NCI-H1092 treated with DMSO at 0.1 percent for 48 hours (cell line): Measurements from ENCODE around the gene GALNT14.
"Not testable (repeated sequence)": the region's sequence is repeated elsewhere in the genome, so short reads cannot be mapped to it uniquely, and the experiment has no call there.

Source experiments
- DNase-seq: peaks from one replicate; lab custom pipeline; 2025; lab: John Stamatoyannopoulos, UW

Gene GALNT14

DNA sequence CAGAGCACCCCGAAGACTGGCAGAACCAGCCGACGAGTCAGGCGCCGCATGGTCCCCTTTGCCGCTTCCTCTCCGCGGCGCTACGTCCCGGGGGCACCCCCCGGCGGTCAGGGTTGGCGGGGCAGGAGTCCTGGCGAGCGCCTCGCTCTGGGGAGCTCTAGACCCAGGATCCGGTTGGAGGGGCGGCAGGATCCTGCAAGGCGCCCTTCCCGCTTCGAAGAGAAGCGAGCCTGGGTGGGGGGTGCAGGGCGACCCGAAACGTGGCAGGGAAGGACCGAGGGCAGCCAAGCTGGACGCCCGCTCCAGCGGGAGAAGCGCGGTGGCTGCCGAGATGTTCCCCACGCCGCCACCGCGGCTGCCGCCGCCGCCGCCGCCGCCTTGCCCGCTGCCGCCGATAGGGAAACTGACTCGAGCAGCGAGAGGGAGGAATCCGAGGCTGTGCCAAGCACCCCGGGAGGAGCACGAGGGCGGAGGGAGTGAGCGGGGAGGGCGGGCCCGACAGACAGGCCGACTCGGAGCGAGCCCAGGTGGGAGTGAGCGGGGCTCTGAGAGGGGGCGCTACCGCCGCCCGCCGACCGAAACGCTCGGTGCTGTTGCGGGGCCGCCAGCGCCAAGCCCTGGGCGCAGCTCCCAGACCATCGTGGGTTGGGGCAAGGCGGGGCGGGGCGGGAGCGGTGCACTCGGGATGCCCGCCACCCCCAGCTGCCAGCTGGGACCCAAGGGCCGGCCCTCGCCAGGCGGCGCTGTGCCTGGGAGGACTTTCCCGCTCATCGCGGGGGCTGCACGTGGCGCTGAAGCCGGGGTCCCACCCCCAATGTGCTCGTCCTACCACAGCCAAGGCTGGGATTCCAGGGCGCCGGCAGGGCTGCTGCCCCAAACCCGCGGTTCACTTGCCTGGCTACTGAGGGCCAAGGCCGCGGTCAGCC is at the start of gene GALNT14:
TSS of gene GALNT14 (minus strand) at position 404 of the 926 bp plus-strand sequence. CDS start at position 50, 354 bp downstream.
- peak; percentile 52 for DNase-seq

DNA sequence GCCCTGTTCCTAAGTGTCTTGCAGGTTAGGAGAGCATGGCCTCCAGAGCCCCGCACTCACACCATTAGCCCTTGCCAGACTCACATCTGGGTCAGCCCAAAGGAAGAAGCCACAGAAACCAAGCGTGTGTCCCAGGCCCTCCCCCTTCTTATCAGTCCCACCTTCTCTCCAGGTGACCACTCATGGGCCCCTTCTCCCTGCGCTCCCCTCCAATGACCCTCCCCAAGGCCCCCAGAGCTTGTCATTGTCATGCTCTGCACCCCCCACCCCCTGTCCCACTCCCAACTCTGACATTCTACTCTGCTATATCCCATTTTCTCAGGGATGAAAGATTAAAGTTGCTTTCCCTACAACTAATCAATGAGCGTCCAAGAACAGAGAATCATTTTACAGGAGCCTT is 48.9 kb upstream of the GALNT14 start:
- no peak for DNase-seq

DNA sequence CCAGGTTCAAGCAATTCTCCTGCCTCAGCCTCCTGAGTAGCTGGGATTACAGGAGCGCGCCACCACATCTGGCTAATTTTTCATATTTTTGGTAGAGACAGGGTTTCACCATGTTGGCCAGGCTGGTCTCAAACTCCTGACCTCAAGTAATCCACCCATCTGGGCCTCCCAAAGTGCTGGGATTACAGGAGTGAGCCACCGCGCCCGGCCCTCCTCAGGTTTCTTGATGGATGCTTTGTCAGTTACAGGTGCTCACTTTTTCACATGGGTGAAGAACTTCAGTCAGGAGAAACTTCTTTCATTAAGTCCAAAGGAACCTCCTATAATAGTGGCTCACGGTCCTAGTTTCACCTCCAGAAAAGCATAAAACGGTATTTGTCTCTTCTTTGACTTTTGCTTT is 45.7 kb upstream of the GALNT14 start:
- DNase-seq = not testable (repeated sequence)

GRCh38 chr2:31176742-31177141 is 38.5 kb upstream of the GALNT14 start:
- no peak for DNase-seq

DNA sequence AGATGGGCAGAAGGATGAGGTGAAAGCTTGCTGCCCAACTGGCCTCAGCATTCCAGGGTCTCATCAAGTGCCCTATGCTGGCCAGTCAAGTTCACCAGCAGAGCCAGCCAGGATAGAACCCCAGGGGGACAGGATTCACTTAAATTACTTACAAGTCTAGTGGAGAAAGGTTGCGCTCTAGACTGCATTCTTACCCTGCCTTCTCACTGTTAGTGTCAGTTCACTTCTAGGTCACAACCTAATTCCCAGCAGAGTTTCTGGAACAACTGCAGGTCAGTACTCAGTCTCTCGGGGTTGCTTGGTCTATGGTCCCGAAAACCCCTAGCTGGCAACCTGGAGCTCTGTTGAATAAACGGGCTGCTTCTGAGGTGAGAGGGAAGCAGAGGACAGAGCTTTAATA is 32.9 kb upstream of the GALNT14 start:
- no peak for DNase-seq

GRCh38 chr2:31170071-31170698 is 31.9 kb upstream of the GALNT14 start:
- DNase-seq = peak; percentile 44

DNA sequence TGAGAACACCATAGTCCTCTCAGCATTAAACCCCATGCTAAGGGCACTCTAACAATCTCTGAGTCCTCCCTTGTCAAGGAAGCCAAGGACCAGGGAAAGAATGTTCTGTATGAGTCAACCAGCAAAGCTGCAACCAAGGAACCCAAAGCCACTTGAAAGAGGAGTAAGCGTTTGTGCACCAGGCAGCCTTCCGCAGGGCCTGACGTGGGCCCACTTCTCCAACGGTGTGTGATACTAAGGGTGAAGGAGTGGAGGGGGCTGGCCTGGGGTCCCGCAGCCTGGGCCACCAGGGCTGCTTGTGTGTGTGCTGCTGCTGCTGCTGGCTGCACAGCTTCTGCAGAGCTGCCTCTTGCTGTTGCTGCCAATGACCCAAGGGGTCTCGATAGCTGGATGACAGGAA is 30.1 kb upstream of the GALNT14 start:
- DNase-seq = no peak

DNA sequence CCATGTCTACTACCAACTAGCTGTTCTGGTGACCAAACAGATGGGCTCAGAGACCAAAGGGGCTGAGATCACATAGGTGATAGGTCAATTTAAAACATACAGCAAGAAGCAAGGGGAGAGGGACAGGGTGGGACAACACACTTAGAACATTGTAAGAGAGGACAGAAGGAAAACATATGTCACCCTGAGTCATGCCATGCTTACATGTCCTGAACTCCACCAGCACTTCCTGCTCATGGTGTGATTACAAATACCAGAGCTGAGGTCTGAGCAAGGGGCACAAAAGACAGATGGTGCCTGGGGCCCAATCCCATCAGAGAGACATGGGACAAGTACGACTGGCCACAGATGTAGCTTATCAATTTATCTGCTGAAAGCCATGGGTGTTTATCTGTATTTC is 28.7 kb upstream of the GALNT14 start:
- no peak for DNase-seq

DNA sequence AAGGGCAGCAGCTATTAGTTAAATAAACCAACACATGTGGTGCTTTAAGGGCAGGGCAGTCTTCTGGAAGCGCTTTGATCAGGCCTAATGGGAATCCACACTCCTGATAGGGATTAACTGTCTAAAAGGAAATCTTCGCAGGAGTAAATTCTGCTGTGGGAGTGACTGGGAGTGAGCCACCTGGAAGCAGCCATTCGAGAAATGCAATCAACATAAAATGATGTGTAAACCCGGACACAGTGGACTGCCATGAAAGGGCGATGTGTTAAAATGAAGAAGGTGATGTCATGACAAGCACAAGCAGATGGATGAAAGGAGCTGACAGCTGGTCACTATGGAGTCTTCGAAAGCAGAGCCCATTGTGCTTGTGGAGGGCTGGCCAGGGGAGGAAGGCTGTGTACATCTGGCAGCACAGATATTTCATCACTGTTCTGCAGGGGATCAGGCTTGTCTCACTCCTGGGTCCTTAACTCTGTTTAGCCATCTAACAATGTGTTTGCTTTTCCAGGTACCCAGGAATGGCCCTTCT is 24.8 kb upstream of the GALNT14 start:
- DNase-seq = no peak

GRCh38 chr2:31161637-31162036 is 23.4 kb upstream of the GALNT14 start:
- DNase-seq = no peak

- DNase-seq = no peak
Measured at GRCh38 chr2:31151501-31151900, 13.3 kb upstream of the GALNT14 start.

DNA sequence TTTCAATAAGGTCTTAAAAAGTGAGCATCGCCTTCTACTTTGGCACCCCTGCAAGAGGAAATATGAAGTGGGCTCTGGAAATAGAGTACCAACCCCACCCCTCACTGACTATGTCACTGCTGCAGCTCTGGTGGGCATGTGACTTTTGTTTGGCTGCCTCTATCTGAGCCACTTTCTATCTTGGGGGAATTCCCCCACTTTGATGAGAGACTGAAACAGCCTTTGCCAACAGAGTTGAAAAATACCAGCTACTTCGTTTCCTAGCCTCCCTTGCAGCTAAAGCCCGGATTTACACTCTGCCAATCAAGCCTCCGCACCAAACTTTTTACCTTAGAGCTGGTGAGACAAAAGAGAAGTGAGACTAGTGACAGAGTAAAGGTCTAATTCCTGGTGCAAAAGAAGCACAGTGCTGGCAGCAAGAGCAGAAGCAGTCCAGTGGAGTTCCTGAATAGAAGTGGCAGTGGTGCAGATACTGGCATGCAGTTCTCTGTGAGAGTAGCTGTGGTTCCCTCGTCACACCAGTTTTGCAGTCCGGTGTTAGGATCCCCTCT is 12.0 kb upstream of the GALNT14 start:
- DNase-seq = no peak

DNA sequence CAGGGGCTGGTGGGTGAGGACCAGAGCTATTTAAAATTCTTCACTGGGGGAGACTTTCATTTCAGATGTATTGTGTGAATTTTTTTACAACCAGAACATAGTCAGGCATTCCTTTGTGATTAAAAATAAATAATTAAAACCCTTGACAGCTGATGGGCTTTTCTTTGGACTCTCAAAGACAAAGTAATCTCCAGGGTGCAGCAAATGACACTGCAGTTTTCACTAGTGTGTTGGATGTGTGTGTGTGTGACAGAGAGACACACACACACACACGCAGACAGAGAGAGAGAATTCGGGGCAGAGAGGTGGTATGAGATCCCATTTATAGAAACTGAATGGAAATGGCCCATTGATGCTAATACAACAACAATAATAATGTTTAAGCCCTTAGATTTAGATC is 10.3 kb upstream of the GALNT14 start:
- DNase-seq = no peak

GRCh38 chr2:31147645-31148044 is 9.4 kb upstream of the GALNT14 start:
- DNase-seq = no peak

- no peak for DNase-seq
Measured at GRCh38 chr2:31142110-31142509, 3.9 kb upstream of the GALNT14 start.

GRCh38 chr2:31141443-31142085 is 3.3 kb upstream of the GALNT14 start:
- DNase-seq = no peak

DNA sequence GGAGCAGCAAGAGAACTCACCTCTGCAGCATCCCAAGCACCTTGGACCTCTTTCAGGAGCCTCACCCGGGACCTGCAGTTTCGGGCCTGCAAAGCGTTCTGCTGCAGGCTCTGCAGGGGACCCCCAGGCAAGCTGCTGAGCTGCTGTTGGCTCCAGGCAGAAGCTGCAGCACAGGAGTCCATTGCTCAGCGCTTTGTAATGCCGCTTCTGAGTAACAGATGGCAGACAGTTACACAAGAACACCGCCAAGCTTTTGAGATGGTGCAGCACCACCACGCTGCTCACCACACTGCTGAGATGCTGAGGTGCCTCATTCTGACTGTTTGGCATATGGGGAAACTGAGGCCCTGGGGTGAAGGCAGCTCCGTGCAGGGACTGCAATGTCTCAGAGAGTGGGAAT is 1.9 kb upstream of the GALNT14 start:
- DNase-seq = no peak

GRCh38 chr2:31139671-31140070 is 1.4 kb upstream of the GALNT14 start:
- no peak for DNase-seq

DNA sequence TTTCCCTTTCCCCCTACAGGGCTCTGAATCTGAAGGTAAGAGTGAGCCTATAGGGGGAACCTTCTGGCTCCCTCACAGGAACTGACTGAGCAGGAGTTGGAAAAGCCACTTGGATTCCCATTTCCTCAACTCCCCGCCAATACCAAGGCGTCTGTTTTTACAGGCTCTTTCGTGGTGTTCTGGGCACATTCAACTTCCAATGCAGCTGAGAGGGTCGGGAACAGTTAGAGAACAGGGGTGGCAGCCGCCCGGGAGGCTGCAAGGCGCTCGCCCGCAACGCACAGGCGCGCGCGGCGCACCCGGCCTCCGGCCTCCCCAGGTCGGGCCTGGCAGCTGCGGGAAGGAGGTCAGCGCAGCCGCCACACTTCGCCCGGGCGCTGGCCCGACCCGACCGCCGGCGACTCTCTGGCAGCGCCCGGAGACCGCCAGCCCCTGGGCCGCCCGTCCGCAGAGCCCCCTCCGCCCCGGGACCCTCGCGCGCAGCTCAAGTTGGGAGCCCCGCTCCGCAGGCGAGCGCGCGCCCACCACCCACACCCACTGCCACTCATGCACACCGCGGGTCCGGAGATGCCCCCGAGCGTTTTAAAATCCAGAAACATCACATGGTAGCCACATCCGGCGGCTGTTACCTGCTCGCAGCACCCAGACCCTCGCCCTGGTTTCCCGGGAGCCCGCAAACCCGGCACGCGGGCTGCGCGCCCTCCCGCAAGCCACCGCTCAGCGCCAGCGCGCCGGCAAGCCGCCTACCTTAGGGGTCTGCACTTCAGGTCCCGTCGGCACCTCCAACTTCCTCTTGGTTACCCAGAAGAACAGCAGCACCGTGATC is 816 bp downstream of the GALNT14 start:
- peak; percentile 25 for DNase-seq

DNA sequence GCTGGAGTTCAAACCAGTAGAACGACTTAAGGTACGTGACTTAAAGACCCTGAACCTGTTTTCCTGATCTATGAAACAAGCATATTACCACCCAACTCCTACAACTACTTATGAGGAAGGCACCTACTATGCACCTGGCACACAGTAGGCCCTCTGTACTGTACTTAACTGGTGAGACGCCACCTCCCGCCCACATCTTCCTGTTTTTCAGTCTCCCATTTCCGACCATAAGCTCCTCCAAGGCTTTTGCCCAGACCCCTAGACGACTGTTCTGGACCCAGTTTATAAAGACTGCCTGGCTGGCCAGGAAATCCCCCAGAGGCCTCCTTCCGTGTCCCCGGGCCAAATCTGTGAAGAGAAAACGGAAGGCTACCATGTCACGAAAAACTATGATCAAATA is 1.5 kb downstream of the GALNT14 start:
- DNase-seq = no peak

- no peak for DNase-seq
Measured at GRCh38 chr2:31136000-31136399, 2.2 kb downstream of the GALNT14 start.
